Endothelial cell of umbilical vein (primary cell): Measurements from ENCODE around the gene CPNE8. TPM values are rescaled to one million over a fixed set of nuclear protein-coding genes. Genes with fewer than 3 reads are reported as not detected.

Experiments used
- BruUV-seq: library from RNA; stranded (reverse); fragments of 400-500 nt; replicated peaks from 2 replicates; lab custom pipeline; 2021; lab: Mats Ljungman, UMichigan
- CTCF ChIA-PET: fragments of 300-600, 350-600 bp; sonication (Branson Sonifier 250); formaldehyde crosslinking; loops from one replicate; lab custom pipeline; 2021; ENCODE audit warnings: antibody characterized with exemption, inconsistent platforms; lab: Charles Lee
- POLR2A ChIA-PET: fragments of 300-600, 350-600 bp; sonication (Branson Sonifier 250); formaldehyde crosslinking; loops from one replicate; lab custom pipeline; 2021; ENCODE audit warnings: antibody characterized with exemption, inconsistent platforms; lab: Charles Lee
- DNase-seq: peaks from one replicate; pipeline ENCODE4 v3.0.0-alpha.2; 2011; ENCODE audit warnings: low read depth, low spot score
- FAIRE-seq: peaks from 2 replicates; lab custom pipeline; 2011; peaks lifted over from hg19 to GRCh38; lab: Jason Lieb, UNC
- H2AFZ ChIP-seq: 2 replicates; pipeline ENCODE4 v1.6.0; 2012; ENCODE audit warnings: low read depth, low read length, control low read depth, inconsistent platforms
- H3K27ac ChIP-seq: 2 replicates; pipeline ENCODE4 v1.5.1; 2011; ENCODE audit warnings: low read depth, mild to moderate bottlenecking, control low read depth, low read length, moderate library complexity; ENCODE audit not compliant: insufficient read depth
- H3K27me3 ChIP-seq, 2 experiments: 2 replicates each; pipeline versions ENCODE4 v1.6.0 to v1.6.1; 2011; ENCODE audit warnings: low read length in 2 of 2, mixed read lengths in 1 of 2; ENCODE audit not compliant: control insufficient read depth in 2 of 2, insufficient read depth in 2 of 2
- H3K36me3 ChIP-seq, 2 experiments: 2 replicates in 1 of 2; 3 replicates in 1 of 2; pipeline ENCODE4 v1.5.1; 2011; ENCODE audit warnings: low read length in 2 of 2, mild to moderate bottlenecking in 1 of 2, moderate library complexity in 1 of 2; ENCODE audit not compliant: control insufficient read depth in 2 of 2, insufficient read depth in 2 of 2; ENCODE audit errors: extremely low read depth in 1 of 2
- H3K4me1 ChIP-seq: 3 replicates; pipeline ENCODE4 v1.5.1; 2011; ENCODE audit warnings: mild to moderate bottlenecking, low read length; ENCODE audit not compliant: control insufficient read depth, insufficient read depth; ENCODE audit errors: extremely low read depth
- H3K4me2 ChIP-seq: 2 replicates; pipeline ENCODE4 v1.6.1; 2011; ENCODE audit warnings: low read length, control low read depth, mixed read lengths; ENCODE audit not compliant: insufficient read depth
- H3K4me3 ChIP-seq, 3 experiments: fragments of 200-600 bp in 1 of 3; sonication (generic), shearing (Covaris generic) in 1 of 3; replicated peaks in 1 of 3; 2 replicates each; pipeline ENCODE4 v1.5.1; 2011 to 2016; ENCODE audit warnings: control low read depth in 3 of 3, low read length in 3 of 3, mild to moderate bottlenecking in 2 of 3, inconsistent platforms in 1 of 3, low read depth in 1 of 3, moderate library complexity in 1 of 3; ENCODE audit not compliant: insufficient read depth in 1 of 3
- H3K79me2 ChIP-seq: 2 replicates; pipeline ENCODE4 v1.6.0; 2012; ENCODE audit warnings: low read length, inconsistent platforms; ENCODE audit not compliant: control insufficient read depth, insufficient read depth
- H3K9ac ChIP-seq: replicated peaks from 2 replicates; pipeline ENCODE3; 2011; ENCODE audit warnings: low read length, control low read depth; ENCODE audit not compliant: insufficient read depth; ENCODE audit errors: extremely low read depth
- H3K9me1 ChIP-seq: replicated peaks from 3 replicates; pipeline ENCODE4 v1.6.0; 2011; ENCODE audit warnings: mild to moderate bottlenecking, low read length; ENCODE audit not compliant: control insufficient read depth, insufficient read depth; ENCODE audit errors: extremely low read depth
- H3K9me3 ChIP-seq: replicated peaks from 2 replicates; pipeline ENCODE4 v1.5.1; 2012; ENCODE audit warnings: low read length, inconsistent platforms; ENCODE audit not compliant: control insufficient read depth, insufficient read depth
- H4K20me1 ChIP-seq: replicated peaks from 2 replicates; pipeline ENCODE3; 2011; ENCODE audit warnings: mild to moderate bottlenecking, low read length; ENCODE audit not compliant: control insufficient read depth, insufficient read depth; ENCODE audit errors: extremely low read depth
- CTCF ChIP-seq, 2 donors: IDR thresholded peaks; 1 replicate in 1 of 2; 2 replicates in 1 of 2; pipeline ENCODE4 v1.5.1; 2011; ENCODE audit warnings: low read length in 2 of 2, mild to moderate bottlenecking in 2 of 2, moderate library complexity in 2 of 2, control low read depth in 1 of 2, inconsistent platforms in 1 of 2, low read depth in 1 of 2; ENCODE audit not compliant: insufficient read depth in 1 of 2; ENCODE audit errors: extremely low read depth in 1 of 2
- EZH2 ChIP-seq: IDR thresholded peaks from 2 replicates; pipeline ENCODE4 v1.6.1; 2012; ENCODE audit warnings: borderline replicate concordance, low read depth, mild to moderate bottlenecking, moderate library complexity, low read length, inconsistent platforms; ENCODE audit not compliant: severe bottlenecking
- FOS ChIP-seq: IDR thresholded peaks from 2 replicates; pipeline ENCODE4 v1.6.1; 2011; ENCODE audit warnings: mild to moderate bottlenecking, low read length, moderate library complexity, borderline replicate concordance; ENCODE audit not compliant: insufficient read depth
- GATA2 ChIP-seq: IDR thresholded peaks from 2 replicates; pipeline ENCODE4 v1.7.0; 2011; ENCODE audit warnings: low read depth, mild to moderate bottlenecking, moderate library complexity, mixed read lengths, low read length; ENCODE audit not compliant: insufficient read length, insufficient read depth
- JUN ChIP-seq: IDR thresholded peaks from 2 replicates; pipeline ENCODE4 v1.6.1; 2011; ENCODE audit warnings: borderline replicate concordance, low read depth; ENCODE audit not compliant: insufficient read length, insufficient read depth
- MAX ChIP-seq: IDR thresholded peaks from 2 replicates; pipeline ENCODE4 v1.6.1; 2011; ENCODE audit not compliant: insufficient read depth, insufficient read length
- MYC ChIP-seq: IDR thresholded peaks from one replicate; pipeline ENCODE4 v1.6.1; 2011; ENCODE audit warnings: mild to moderate bottlenecking, low read depth, low read length
- POLR2A ChIP-seq: IDR thresholded peaks from 2 replicates; pipeline ENCODE4 v1.6.1; 2012; ENCODE audit warnings: low read depth, mild to moderate bottlenecking, control low read depth, low read length
- POLR2AphosphoS5 ChIP-seq: IDR thresholded peaks from 2 replicates; pipeline ENCODE4 v1.6.1; 2012; ENCODE audit warnings: low read depth, mild to moderate bottlenecking, control low read depth, low read length, moderate library complexity; ENCODE audit not compliant: insufficient read depth
- dilution Hi-C: fragments of 300-500 bp; cut with MboI; formaldehyde crosslinking; loops from one replicate; pipeline ENCODE4 v1.15.0; 2019; ENCODE audit warnings: low sequenced_read_pairs; ENCODE audit not compliant: extremely low pct_ligation_motif_present
- intact Hi-C: fragments of 100-400 bp; cut with micrococcal nuclease; formaldehyde crosslinking; loops from one replicate; pipeline ENCODE4 v1.10.0; 2022
- polyA plus RNA-seq, 4 experiments: library from polyadenylated mRNA; depleted of rRNA in 3 of 4; stranded (reverse) in 3 of 4; unstranded in 1 of 4; fragments of >200 nt; gene quantifications; 2 replicates each; pipeline versions ENCODE4 v1.2.1 to v1.2.3, GENCODE V29; 2011 to 2012; ENCODE audit warnings: missing spikeins in 1 of 4
- total RNA-seq: library from RNA; stranded (reverse); gene quantifications from 2 replicates; pipeline ENCODE4 v1.2.3, GENCODE V29; 2021

CPNE8 gene
- total and polyA plus RNA-seq, 2 donors (not counting 3 experiments of a cell fraction or from before 2014, with no cell fraction given): 4.4 to 13.7 TPM

- H3K4me1 ChIP-seq: peaks cover 2% of the 10 kb centered on the region
- no peak overlapping the region for H3K9ac ChIP-seq
- DNase-seq (no peak), FAIRE-seq (no peak)
- H4K20me1 ChIP-seq: no peaks in the 10 kb centered on the region
- H3K4me2 ChIP-seq: no peak overlapping the region
- H3K9me3 ChIP-seq: no peaks in the 10 kb centered on the region
- H3K4me3 ChIP-seq: no peak overlapping the region
- H3K36me3 ChIP-seq: no peaks in the 10 kb centered on the region
- no peak overlapping the region for H2AFZ ChIP-seq
- intact Hi-C loops: no loop called here
- no TSS peak for BruUV-seq
- H3K9me1 ChIP-seq: no peaks in the 10 kb centered on the region
- TF ChIP-seq EZH2 (no peak), MYC (no peak), POLR2AphosphoS5 (no peak), JUN (no peak), FOS (no peak), CTCF (IDR thresholded peaks at IDR 0.05; ENCODE audit: extremely low read depth in 1 of 2, insufficient read depth in 1 of 2, low read depth in 1 of 2, low read length in 2 of 2) (no peak), GATA2 (no peak), MAX (no peak), POLR2A (no peak)
- dilution Hi-C loops: no loop called here
- CTCF ChIA-PET: interaction anchor here (1.0 to 1.5 kb wide), 3 partner anchors 9 to 21 kb away, joined by 3 to 4 read pairs (median 3); partner anchors contain the start of gene CPNE8
- POLR2A ChIA-PET: no interaction called here
- H3K27me3 ChIP-seq: no peaks in the 10 kb centered on the region
- H3K27ac ChIP-seq: no peak overlapping the region
- peaks cover 3% of the 10 kb centered on the region for H3K79me2 ChIP-seq
Observed at GRCh38 chr12:38886064-38886463, 19.3 kb downstream of the CPNE8 start.
